AG09319 (cell line): ENCODE data around the gene RAMP2.

Source experiments
- DNase-seq: peaks from one replicate; pipeline ENCODE4 v3.0.0-alpha.2; 2010; ENCODE audit warnings: low read depth; ENCODE audit errors: extremely low read depth
- CTCF ChIP-seq: IDR thresholded peaks from 2 replicates; pipeline ENCODE4 v1.5.1; 2011; ENCODE audit warnings: low read depth, mild to moderate bottlenecking, inconsistent platforms, low read length, moderate library complexity

Gene RAMP2

GRCh38 chr17:42780851-42781638 is 20.0 kb downstream of the RAMP2 start:
- no peak for DNase-seq
- TF ChIP-seq CTCF: no peak

GRCh38 chr17:42781639-42782165 is 20.7 kb downstream of the RAMP2 start:
- no peak for DNase-seq
- TF ChIP-seq CTCF: no peak

DNA sequence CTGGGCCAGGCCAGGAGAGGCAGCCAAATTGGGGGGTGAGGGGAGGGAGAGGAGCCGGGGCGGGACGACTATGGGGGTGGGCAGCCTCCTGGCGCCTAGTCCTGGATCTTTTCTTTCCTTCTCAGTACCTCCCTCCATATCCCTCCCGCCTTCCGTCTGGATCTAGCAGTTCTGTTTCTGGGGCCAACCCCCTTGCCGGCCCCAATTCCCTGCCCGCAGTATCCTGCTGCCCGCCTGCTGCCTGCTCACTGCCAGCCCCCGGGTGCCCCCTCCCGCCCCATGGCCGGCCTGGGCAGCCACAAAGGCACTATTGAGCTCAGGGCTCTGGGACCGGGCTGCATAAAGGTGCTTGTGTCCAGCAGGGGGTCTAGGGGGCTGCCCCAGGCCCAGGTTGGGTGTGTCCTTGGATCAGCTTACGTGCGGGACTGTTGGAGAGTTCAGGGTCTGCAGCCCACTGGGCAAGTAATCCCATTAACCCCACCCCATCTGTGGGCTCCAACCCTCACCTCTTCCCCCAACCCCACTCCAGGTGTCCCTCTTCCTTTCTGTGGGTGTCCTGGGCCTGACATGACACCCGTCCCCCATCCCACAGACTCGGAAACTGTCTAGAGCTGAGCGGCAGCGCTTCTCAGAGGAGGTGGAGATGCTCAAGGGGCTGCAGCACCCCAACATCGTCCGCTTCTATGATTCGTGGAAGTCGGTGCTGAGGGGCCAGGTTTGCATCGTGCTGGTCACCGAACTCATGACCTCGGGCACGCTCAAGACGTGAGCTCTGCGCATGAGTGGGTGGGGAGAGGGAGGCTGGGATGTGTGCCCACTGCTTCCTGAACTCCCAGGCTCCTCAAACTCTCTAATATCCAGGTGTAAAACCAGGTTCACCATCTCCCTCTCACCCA is 21.4 kb downstream of the RAMP2 start:
- TF ChIP-seq CTCF: no peak
- DNase-seq: no peak

DNA sequence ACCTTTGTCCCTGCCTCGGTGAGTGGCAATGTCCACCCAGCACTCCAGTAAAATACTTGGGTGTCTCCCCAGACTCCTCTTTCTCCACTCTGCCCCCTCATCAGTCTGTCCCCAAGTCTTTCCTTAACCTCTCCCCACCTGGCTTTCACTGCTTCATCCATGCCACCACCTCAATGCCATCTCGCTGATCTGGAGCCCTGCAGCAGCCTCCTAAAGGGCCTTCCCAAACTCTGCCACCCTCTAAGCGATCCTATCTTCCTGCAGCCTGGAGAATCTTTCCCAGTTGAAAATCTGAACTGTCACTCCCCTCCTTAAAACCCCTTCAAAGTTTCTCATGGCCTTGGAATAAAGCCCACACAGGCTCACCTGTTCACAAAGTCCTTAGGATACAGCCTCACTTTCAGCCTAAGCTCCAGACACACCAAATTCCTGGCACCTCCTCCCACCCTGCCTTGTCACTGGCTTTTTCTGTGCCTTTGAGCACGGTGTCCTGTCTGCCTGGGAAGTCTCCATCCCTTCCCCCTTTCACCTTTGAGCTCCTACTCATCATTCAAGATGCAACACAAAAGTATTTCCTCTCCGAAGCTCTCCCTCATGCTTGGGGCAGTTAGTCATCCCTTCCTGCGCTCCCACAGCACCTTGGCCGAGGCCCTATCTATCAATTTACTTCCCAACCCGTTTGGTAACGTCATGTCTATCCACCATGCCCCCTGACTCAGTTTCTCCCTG is 22.2 kb downstream of the RAMP2 start:
- DNase-seq: no peak
- TF ChIP-seq CTCF: no peak

GRCh38 chr17:42783791-42784138 is 22.7 kb downstream of the RAMP2 start:
- DNase-seq: no peak
- TF ChIP-seq CTCF: no peak

DNA sequence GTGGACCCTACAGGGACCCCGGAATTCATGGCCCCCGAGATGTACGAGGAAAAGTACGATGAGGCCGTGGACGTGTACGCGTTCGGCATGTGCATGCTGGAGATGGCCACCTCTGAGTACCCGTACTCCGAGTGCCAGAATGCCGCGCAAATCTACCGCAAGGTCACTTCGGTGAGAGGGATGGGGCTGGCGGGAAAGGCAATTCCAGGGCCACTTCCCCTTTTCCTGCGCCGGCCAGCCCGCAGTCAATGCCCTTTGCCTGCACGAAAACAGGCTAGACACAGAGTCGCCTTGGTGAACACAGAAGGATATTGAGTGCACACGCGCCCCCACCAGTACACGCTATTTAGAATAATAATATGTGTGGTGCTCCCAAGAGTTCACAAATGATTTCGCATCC is 23.4 kb downstream of the RAMP2 start:
- no peak for TF ChIP-seq CTCF
- no peak for DNase-seq
